ENCODE data around the gene GPR141.
"Not testable (repeated sequence)": the region's sequence is repeated elsewhere in the genome, so short reads cannot be mapped to it uniquely, and the experiment has no call there.

The GPR141 gene

DNA sequence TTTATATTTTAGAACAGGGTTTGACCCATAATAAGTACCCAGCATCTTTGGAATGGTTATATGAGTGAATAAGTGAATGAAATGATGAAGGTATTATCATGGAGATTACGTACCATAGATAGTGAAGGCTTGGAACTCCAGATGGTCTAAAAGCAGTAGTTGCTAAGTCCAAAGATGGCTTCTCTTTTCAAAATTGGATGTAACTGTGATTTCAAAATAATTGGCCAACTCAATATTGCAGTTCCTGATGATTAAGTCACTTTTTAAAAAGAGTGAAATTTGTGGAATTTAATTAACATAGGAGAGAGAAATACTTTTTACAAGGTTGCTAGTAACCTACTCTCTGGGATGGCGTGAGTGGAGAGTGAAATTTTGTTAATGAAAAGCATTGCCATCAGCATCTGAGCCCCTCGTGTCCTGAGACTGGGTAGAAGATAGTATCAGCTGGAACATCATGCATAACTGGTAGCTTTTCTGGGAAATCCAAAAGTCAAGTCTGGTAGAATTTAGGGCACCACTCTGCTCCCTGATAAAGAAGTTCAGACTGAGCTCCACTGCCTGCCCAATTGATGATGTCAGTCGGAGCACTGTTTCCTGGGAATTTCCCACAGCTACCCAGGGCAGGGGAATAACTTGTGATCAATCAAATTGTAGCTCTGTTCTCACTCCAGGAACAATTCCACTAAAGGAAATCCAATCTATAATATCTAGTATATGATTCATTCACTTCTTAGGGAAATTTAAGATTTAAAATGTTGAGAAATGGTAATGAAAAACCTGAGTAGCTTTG is 3.2 kb downstream of the GPR141 start:
- DNase-seq (ENCODE audit: low read depth in 1 of 2, low spot score in 1 of 2): no peak

- no peak for DNase-seq (ENCODE audit: low read depth in 1 of 2, low spot score in 1 of 2)
Measured at GRCh38 chr7:37690206-37690605, 6.6 kb downstream of the GPR141 start.

- DNase-seq (ENCODE audit: low read depth in 1 of 2, low spot score in 1 of 2): no peak
Measured at GRCh38 chr7:37694208-37695094, 10.9 kb downstream of the GPR141 start.

- no peak for DNase-seq (ENCODE audit: low read depth in 1 of 2, low spot score in 1 of 2)
Measured at GRCh38 chr7:37698276-37698675, 14.7 kb downstream of the GPR141 start.

DNA sequence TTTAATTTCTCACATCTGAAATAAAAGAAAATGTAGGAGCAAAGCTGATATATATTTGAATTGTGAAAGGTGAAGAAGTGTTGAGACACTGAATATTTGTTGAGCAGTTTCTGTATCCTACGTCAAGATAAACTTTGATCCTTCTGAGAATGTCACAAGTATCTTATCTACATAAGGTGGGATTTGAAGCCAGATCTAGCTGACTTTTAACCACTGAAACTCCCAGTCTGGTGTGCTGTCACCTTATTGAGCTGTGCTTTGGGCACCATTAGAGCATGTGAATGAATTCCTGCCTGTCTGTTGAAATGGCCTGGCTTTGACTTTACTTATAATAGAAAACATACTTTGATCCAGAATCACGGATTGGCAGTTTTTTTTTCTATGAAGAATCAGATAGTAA is 15.2 kb downstream of the GPR141 start:
- no peak for DNase-seq (ENCODE audit: low read depth in 1 of 2, low spot score in 1 of 2)

GRCh38 chr7:37701769-37702168 is 18.2 kb downstream of the GPR141 start:
- no peak for DNase-seq (ENCODE audit: low read depth in 1 of 2, low spot score in 1 of 2)

GRCh38 chr7:37703361-37703760 is 19.8 kb downstream of the GPR141 start:
- no peak for DNase-seq (ENCODE audit: low read depth in 1 of 2, low spot score in 1 of 2)

DNA sequence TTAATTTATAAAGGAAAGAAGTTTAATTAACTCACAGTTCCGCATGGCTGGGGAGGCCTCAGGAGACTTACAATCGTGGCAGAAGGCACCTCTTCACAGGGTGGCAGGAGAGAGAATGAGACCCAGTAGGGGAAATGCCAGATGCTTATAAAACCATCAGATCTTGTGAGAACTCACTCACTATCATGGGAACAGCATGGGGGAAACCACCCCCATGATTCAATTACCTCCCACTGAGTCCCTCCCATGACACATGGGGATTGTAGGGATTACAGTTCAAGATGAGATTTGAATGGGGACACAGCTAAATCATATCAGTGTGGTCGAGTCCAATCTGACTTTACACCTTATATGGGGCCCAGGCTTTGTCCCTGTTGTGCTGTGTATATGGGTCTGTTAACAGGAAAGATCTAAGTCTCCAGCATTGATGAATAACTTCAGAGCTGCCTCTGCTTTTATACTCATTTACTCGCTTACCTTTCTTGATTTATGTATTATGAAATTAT is 20.8 kb downstream of the GPR141 start:
- not testable (repeated sequence) for DNase-seq (ENCODE audit: low read depth in 1 of 2, low spot score in 1 of 2)

GRCh38 chr7:37705976-37706375 is 22.4 kb downstream of the GPR141 start:
- no peak for DNase-seq (ENCODE audit: low read depth in 1 of 2, low spot score in 1 of 2)

DNA sequence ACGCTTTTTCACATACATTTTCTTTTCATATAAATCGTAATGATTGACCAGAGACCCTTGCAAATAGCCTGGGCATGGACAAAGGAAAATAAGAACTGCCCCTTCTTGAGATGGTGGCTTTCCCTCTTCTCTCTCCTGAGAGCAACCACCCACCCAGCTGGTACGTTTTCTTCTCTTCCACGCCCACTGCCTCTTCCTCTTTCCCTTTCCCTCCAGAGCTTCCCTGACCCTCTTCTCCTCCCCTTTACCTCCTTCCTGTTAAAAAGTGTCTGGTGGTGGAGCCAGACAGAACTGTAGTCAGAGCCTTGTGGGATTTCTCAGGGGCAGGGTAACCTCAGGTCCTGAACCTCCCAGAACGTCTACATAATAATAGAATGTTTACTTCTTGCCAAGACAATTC is 23.2 kb downstream of the GPR141 start:
- no peak for DNase-seq (ENCODE audit: low read depth in 1 of 2, low spot score in 1 of 2)

GRCh38 chr7:37707754-37708485 is 24.4 kb downstream of the GPR141 start:
- no peak for DNase-seq (ENCODE audit: low read depth in 1 of 2, low spot score in 1 of 2)

- DNase-seq (ENCODE audit: low read depth in 1 of 2, low spot score in 1 of 2): no peak
Measured at GRCh38 chr7:37709631-37710509, 26.3 kb downstream of the GPR141 start.

DNA sequence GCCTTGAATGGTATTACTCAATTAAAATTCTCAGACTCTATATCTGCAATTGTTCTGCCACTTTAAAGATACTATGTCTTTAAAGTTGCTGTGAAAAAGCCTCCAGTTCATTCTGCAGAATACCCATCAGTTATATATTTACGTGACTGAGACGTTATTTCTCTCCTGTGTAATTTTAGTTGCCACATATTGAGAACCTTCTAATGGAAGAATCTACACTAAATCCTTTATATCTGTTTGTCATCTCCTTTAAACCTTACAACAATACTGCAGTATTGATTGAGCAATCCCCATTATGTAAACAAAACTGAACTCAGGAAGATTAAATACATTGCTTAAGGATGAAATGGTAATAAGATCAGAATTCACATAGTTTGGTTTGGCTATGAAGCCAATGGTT is 30.0 kb downstream of the GPR141 start:
- DNase-seq (ENCODE audit: low read depth in 1 of 2, low spot score in 1 of 2): no peak

- no peak for DNase-seq (ENCODE audit: low read depth in 1 of 2, low spot score in 1 of 2)
Measured at GRCh38 chr7:37714606-37715005, 31.0 kb downstream of the GPR141 start.

- no peak for DNase-seq (ENCODE audit: low read depth in 1 of 2, low spot score in 1 of 2)
Measured at GRCh38 chr7:37718585-37718984, 35.0 kb downstream of the GPR141 start.

GRCh38 chr7:37719077-37719476 is 35.5 kb downstream of the GPR141 start:
- no peak for DNase-seq (ENCODE audit: low read depth in 1 of 2, low spot score in 1 of 2)

- no peak for DNase-seq (ENCODE audit: low read depth in 1 of 2, low spot score in 1 of 2)
Measured at GRCh38 chr7:37724732-37725131, 41.2 kb downstream of the GPR141 start.

DNA sequence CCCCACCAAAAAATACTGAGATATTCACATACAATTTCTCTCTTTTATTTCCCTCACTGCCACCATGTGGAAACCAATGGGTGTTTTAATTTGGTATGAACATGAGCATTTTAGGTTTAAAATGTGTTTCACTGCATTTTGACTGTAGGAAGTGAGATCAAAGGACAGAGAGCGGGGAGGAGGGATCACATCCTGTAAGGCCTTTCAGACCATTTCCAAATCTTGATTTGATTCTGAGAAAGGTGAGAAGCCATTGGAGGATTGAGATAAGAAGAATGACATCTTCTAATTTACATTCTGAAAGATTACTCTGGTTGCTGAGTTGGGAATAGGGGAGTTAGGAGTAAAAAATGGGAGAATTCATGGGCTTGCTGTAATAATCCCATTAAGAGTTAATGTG is 42.5 kb downstream of the GPR141 start:
- DNase-seq (ENCODE audit: low read depth in 1 of 2, low spot score in 1 of 2): no peak

GRCh38 chr7:37728747-37729146 is 45.2 kb downstream of the GPR141 start:
- DNase-seq (ENCODE audit: low read depth in 1 of 2, low spot score in 1 of 2): no peak

- no peak for DNase-seq (ENCODE audit: low read depth in 1 of 2, low spot score in 1 of 2)
Measured at GRCh38 chr7:37729181-37729580, 45.6 kb downstream of the GPR141 start.

Data from activated CD4-positive, alpha-beta T cell treated with anti-CD3 and anti-CD28 coated beads, Interleukin-2, amount 50 U/mL, for 24 hours (primary cell).